ENCODE measurements around the gene CD93. TPM values are rescaled to one million over a fixed set of nuclear protein-coding genes. Genes with fewer than 3 reads are reported as not detected.

The CD93 gene
- 112 TPM for total RNA-seq

- peak; percentile 47 for DNase-seq
Measured at GRCh38 chr20:23086056-23086566, at the start of gene CD93. TSS of gene CD93 (minus strand) at chr20:23086324. CDS start at chr20:23086192, 132 bp downstream.

GRCh38 chr20:23133560-23133998 lies 47.5 kb upstream of the CD93 start:
- no peak for DNase-seq

- DNase-seq: no peak
Measured at GRCh38 chr20:23132930-23133559, 46.9 kb upstream of the CD93 start.

- DNase-seq: no peak
Measured at GRCh38 chr20:23132293-23132929, 46.3 kb upstream of the CD93 start.

- DNase-seq: no peak
Measured at GRCh38 chr20:23131766-23132165, 45.6 kb upstream of the CD93 start.

GRCh38 chr20:23130622-23131140 lies 44.6 kb upstream of the CD93 start:
- DNase-seq: no peak

GRCh38 chr20:23129891-23130621 lies 43.9 kb upstream of the CD93 start:
- no peak for DNase-seq

- DNase-seq: no peak
Measured at GRCh38 chr20:23129266-23129665, 43.1 kb upstream of the CD93 start.

- no peak for DNase-seq
Measured at GRCh38 chr20:23128461-23129125, 42.5 kb upstream of the CD93 start.

GRCh38 chr20:23127506-23128279 lies 41.6 kb upstream of the CD93 start:
- DNase-seq: no peak

- no peak for DNase-seq
Measured at GRCh38 chr20:23126281-23127061, 40.3 kb upstream of the CD93 start.

GRCh38 chr20:23125625-23126191 lies 39.6 kb upstream of the CD93 start:
- peak; percentile 72 for DNase-seq

- no peak for DNase-seq
Measured at GRCh38 chr20:23125159-23125558, 39.0 kb upstream of the CD93 start.

- no peak for DNase-seq
Measured at GRCh38 chr20:23123886-23124285, 37.8 kb upstream of the CD93 start.

GRCh38 chr20:23122796-23123655 lies 36.9 kb upstream of the CD93 start:
- DNase-seq: no peak

GRCh38 chr20:23122321-23122720 lies 36.2 kb upstream of the CD93 start:
- no peak for DNase-seq

GRCh38 chr20:23121751-23122320 lies 35.7 kb upstream of the CD93 start:
- DNase-seq: no peak

GRCh38 chr20:23120936-23121750 lies 35.0 kb upstream of the CD93 start:
- DNase-seq: no peak

Data from tongue (tissue), 2 donors.